Measurements from ENCODE around the gene TRABD. TPM values are rescaled to one million over a fixed set of nuclear protein-coding genes. Genes with fewer than 3 reads are reported as not detected.
A peak's percentile ranks its signal among the peaks of the same experiment; 100 is the strongest.

TRABD gene
- total RNA-seq, 2 donors from 2014 or later, result 82.8 to 110 TPM

- TF ChIP-seq CTCF (IDR thresholded peaks at IDR 0.05), result no peak
- TF ChIP-seq POLR2A (IDR thresholded peaks at IDR 0.05), result no peak
- ATAC-seq (no peak), DNase-seq (no peak)
- Histone ChIP-seq H3K4me3 (no peak overlapping the region), H3K9me3 (no peaks in the 10 kb centered on the region), H3K36me3 (replicated peaks in 1 of 2; ENCODE audit: insufficient read depth in 1 of 2, low read depth in 2 of 2) (peaks cover under 1 to 18% of the 10 kb centered on the region in 2 donors), H3K27me3 (no peaks in the 10 kb centered on the region), H3K27ac (no peak overlapping the region), H3K4me1 (no peaks in the 10 kb centered on the region)
- intact Hi-C loops (cut with DNase I), result no loop called here
- whole genome bisulfite sequencing, 2 donors, result 85 to 90% methylated on average over 14 of the region's 14 CpGs
Observed at GRCh38 chr22:50211147-50211546, 25.4 kb downstream of the TRABD start.

GRCh38 chr22:50213263-50213662 lies 27.6 kb downstream of the TRABD start:
- 96 to 97% methylated on average over 9 of the region's 9 CpGs for WGBS, 2 donors
- H3K27ac ChIP-seq, result no peak overlapping the region
- no peak overlapping the region for H3K4me3 ChIP-seq
- H3K9me3 ChIP-seq, result no peaks in the 10 kb centered on the region
- H3K4me1 ChIP-seq, result peaks cover 1% of the 10 kb centered on the region
- no peaks in the 10 kb centered on the region for H3K27me3 ChIP-seq
- intact Hi-C loops (cut with DNase I), result no loop called here
- ATAC-seq, result no peak
- TF ChIP-seq POLR2A (IDR thresholded peaks at IDR 0.05) (no peak), CTCF (IDR thresholded peaks at IDR 0.05) (no peak)
- peaks cover 7 to 37% of the 10 kb centered on the region in 2 donors for H3K36me3 ChIP-seq (replicated peaks in 1 of 2; ENCODE audit: insufficient read depth in 1 of 2, low read depth in 2 of 2)
- no peak for DNase-seq

- H3K4me1 ChIP-seq, result peaks cover 17% of the 10 kb centered on the region
- H3K4me3 ChIP-seq, result no peak overlapping the region
- no peak overlapping the region for H3K27ac ChIP-seq
- H3K36me3 ChIP-seq (replicated peaks in 1 of 2; ENCODE audit: insufficient read depth in 1 of 2, low read depth in 2 of 2), result peaks cover 7 to 39% of the 10 kb centered on the region in 2 donors
- H3K9me3 ChIP-seq, result no peaks in the 10 kb centered on the region
- ATAC-seq, result no peak
- DNase-seq, result peak in 1 of 4 donors; percentile 29
- H3K27me3 ChIP-seq, result no peaks in the 10 kb centered on the region
- 73 to 82% methylated on average over 10 to 17 of the region's 17 CpGs for WGBS, 2 donors
- intact Hi-C loops (cut with DNase I), result no loop called here
- TF ChIP-seq POLR2A (IDR thresholded peaks at IDR 0.05), result no peak
- no peak for TF ChIP-seq CTCF (IDR thresholded peaks at IDR 0.05)
Observed at GRCh38 chr22:50215297-50216054, 29.8 kb downstream of the TRABD start.

- intact Hi-C loops (cut with DNase I), result no loop called here
- WGBS, 2 donors, result 76 to 81% methylated on average over 5 to 15 of the region's 15 CpGs
- no peak for TF ChIP-seq POLR2A (IDR thresholded peaks at IDR 0.05)
- no peak for TF ChIP-seq CTCF (IDR thresholded peaks at IDR 0.05)
- Histone ChIP-seq H3K4me1 (peaks cover 17% of the 10 kb centered on the region), H3K9me3 (no peaks in the 10 kb centered on the region), H3K36me3 (replicated peaks in 1 of 2; ENCODE audit: insufficient read depth in 1 of 2, low read depth in 2 of 2) (peaks cover 7 to 38% of the 10 kb centered on the region in 2 donors), H3K4me3 (no peak overlapping the region), H3K27me3 (no peaks in the 10 kb centered on the region), H3K27ac (no peak overlapping the region)
- DNase-seq (no peak), ATAC-seq (no peak)
Observed at GRCh38 chr22:50216055-50216683, 30.5 kb downstream of the TRABD start.
